ENCODE measurements around the gene CREB5.

Gene CREB5

DNA sequence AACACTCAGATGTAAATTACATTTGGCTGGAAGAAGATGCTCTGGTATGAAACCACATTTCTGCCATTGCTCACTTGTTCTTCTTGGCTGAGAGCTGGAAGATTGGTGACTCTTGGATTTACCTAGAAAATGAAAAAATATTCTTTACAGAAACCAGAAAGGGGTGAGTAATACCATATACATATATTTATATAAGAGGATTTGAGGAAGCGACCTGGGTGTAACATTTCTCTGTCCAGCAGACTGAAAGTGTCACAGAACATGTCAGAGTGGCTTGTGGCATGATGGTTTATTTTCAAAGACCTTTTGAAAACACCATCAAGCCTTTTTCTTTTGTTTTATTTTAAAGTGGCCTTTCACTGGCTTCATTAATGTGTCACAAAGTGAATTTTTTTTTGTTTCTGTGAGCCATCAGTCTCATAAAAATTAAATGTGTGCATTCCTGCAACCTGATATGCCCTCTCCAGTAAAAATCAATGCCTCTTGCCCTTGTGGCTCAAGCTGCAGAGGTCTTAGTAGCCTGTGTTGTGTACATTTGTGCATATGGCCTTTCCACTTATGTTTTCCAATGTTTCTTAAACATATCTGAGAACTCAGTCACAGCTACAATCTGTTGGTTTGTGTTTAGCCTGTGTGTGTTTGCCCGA, 23.5 kb downstream of the CREB5 start:
- DNase-seq: no peak

GRCh38 chr7:28440055-28440601, 27.8 kb downstream of the CREB5 start:
- DNase-seq: no peak

GRCh38 chr7:28442540-28443420, 30.5 kb downstream of the CREB5 start:
- peak; percentile 11 for DNase-seq

DNA sequence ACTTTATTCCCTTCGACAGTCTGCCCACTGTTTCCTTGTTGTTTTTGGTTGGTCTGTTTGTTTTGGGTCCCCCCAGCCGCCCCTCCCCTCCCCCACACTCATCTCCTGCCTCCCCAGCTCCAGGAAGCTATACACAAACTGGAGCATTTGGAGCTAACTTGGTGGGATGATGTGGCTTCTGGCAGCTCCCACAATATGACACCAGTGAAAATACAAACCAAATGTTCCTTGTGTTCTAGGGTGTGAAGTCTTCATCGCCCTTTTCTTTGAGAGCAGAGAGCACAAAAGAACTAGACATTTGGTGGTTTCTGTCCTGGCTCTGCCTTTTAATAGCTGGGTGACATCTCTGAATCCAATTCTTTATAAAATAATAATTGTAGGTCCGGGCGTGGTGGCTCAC, 33.8 kb downstream of the CREB5 start:
- no peak for DNase-seq

GRCh38 chr7:28447071-28447470, 34.8 kb downstream of the CREB5 start:
- no peak for DNase-seq

GRCh38 chr7:28448708-28449107, 36.4 kb downstream of the CREB5 start:
- DNase-seq: no peak

- DNase-seq: no peak
These were observed 40.4 kb downstream of the CREB5 start for GRCh38 chr7:28452681-28453080.

GRCh38 chr7:28455486-28455885, 43.2 kb downstream of the CREB5 start:
- no peak for DNase-seq

- no peak for DNase-seq
These were observed 43.7 kb downstream of the CREB5 start for GRCh38 chr7:28456044-28456443.

DNA sequence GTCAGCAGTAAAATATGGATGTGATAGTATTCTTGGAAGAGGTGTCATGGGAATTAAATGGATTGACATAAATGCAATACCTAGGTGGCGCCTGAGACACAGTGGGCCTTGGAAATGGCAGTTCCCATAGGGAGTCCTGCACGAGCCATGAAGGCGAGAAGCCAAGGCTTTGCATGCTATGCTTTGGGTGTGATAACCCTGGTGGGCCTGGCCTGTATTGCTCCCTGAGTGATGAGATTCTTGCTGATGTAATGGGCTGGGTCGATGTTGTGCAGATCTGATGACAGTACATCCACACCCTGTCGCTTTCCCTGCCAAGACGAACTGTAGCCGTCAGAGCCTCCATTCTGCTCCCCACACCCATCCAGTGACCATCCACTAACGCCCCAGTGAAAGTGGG, 46.4 kb downstream of the CREB5 start:
- DNase-seq: no peak

GRCh38 chr7:28459306-28459705, 47.0 kb downstream of the CREB5 start:
- no peak for DNase-seq

DNA sequence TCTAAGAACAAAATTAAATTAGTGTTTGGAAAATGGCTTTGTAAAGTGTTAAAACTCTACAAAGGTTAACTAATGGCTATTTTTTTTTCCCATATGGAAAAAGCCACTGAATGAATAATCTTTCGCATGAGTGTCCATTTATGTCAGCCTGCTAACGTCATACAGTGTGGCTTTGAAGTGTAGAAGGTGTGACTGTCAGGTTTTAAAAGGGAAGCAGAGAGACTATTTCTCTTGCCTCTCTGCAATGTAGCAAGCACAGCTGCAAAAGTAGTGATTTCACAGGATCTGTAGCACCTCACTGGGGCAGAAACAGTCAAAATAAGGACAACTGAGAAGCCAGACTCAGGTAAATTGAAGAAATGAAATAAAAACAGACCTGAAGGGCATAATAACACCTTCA, 53.4 kb downstream of the CREB5 start:
- no peak for DNase-seq

DNA sequence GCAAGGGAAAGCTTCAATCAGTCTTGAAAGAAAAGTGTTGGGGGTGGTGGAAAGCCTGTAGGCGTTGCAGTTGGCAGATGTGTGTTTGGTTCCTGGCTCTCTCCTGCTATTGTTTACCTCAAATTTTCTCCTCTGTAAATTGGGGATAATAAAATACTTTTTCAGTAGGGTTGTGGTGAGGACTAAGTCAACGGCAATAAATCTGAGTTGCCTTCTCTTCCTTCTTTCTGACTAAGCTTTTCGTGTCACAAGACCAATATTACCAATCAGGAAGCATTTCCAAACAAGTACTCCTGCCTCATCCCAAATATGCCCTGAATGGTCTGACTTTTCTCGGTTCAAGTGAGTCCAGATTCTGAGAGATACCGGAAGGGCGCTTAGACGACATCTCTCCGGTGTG, 54.0 kb downstream of the CREB5 start:
- no peak for DNase-seq

GRCh38 chr7:28466885-28467284, 54.6 kb downstream of the CREB5 start:
- DNase-seq: no peak

- DNase-seq: no peak
These were observed 57.2 kb downstream of the CREB5 start for GRCh38 chr7:28469562-28469961.

DNA sequence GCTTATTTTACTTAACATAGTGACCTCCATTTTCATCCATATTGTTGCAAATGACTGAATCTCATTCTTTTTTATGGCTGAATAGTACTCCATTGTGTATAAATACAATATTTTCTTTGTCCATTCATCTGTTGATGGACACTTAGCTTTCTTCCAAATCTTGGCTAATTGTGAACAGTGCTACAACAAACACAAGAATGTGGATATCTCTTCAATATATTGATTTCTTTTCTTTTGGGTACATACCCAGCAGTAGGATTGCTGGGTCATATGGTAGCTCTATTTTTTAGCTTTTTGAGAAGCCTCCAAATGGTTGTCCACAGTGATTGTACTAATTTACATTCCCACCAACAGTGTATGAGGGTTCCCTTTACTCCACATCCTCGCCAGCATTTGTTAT, 58.0 kb downstream of the CREB5 start:
- DNase-seq: no peak

DNA sequence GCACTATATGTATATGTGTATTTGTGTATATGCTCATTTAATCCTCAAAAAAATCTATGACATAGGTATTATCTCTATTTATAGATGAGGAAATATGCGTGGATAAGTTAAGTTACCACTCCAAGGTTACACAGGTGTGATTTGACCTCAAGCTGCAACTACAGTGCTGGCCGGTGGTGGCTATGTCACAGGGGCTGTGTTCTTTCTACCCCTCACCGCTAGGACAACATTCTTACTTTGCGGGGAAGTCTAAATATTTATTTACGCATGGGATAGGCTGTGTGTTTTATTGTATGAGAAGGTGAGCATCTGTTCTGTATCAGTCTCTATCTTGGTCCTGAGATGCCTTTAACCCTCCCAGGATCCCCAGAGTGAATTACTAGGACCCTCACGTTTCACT, 60.0 kb downstream of the CREB5 start:
- no peak for DNase-seq

GRCh38 chr7:28473571-28474281, 61.4 kb downstream of the CREB5 start:
- DNase-seq: no peak

DNA sequence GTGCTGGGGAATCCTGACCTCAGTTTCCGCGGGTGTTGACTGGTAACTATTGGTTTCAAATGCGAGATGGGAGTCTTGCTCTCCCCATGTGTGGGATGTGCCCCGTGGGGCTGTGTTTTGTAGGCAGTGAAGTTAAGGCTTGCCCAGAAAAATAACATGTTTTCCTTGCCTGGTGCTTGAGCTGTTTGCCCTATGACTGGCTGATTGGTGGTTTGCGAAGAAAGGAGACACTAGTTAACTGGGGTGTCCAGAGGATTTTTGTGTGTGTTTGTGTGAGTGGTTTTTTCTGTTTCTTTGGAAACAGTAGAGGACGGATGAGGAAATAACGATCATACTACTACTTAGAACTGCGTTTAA, 61.9 kb downstream of the CREB5 start:
- no peak for DNase-seq

- no peak for DNase-seq
These were observed 62.3 kb downstream of the CREB5 start for GRCh38 chr7:28474640-28475039.

GRCh38 chr7:28477041-28477442, 64.7 kb downstream of the CREB5 start:
- DNase-seq: no peak

- DNase-seq: no peak
These were observed 66.3 kb downstream of the CREB5 start for GRCh38 chr7:28478656-28479055.

DNA sequence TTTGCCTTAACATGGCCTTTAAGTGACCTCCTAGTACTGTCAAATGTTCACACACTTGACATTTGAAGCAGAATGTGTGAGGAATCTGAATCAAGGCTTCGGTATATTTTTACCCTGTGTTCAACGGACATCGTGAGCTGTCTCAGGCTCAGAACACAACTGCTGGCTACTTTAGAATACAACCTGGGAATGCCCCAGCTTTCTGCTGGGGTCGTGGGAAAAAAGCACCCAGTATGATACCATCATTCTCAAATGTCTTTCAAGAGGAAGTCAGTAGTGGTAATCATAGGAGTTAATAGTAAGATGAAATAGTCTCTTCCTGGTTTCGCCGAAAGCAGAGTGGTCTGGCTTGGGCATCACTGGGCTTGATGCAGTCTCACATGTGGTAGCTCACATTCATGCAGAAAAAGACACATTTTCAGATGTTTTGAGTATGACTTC, 67.2 kb downstream of the CREB5 start:
- no peak for DNase-seq

GRCh38 chr7:28480595-28480994, 68.3 kb downstream of the CREB5 start:
- DNase-seq: no peak

Data from EL (cell line).